Spleen (tissue), 7 donors: ENCODE data around the gene SNX11.

Experiments
- POLR2AphosphoS5 ChIP-seq, 3 donors: sonication (generic); formaldehyde crosslinking; IDR thresholded peaks; one replicate each; pipeline ENCODE4 v1.5.1; 2017; ENCODE audit warnings: antibody characterized with exemption in 3 of 3
- TF ChIP-seq, protein P1 (sequence below), 11 experiments: fragments of 200-600 bp in 7 of 11; fragments of 450-650 bp in 4 of 11; sonication (generic) in 4 of 11; IDR thresholded peaks in 8 of 11; conservative IDR thresholded peaks in 3 of 11; 1 replicate in 7 of 11; 2 replicates in 4 of 11; pipeline versions ENCODE4 v1.4.0 to v1.8.0; 2016 to 2021; ENCODE audit warnings: antibody characterized with exemption in 11 of 11, inconsistent platforms in 4 of 11, mild to moderate bottlenecking in 1 of 11
- donor health status: DM: no; HTN: no; CAD: no; lungs with moderate emphysema.
- donor health status: DM: no; HTN: no; CAD: no.
- donor health status: DM: no; HTN: no; CAD: no.

DNA sequence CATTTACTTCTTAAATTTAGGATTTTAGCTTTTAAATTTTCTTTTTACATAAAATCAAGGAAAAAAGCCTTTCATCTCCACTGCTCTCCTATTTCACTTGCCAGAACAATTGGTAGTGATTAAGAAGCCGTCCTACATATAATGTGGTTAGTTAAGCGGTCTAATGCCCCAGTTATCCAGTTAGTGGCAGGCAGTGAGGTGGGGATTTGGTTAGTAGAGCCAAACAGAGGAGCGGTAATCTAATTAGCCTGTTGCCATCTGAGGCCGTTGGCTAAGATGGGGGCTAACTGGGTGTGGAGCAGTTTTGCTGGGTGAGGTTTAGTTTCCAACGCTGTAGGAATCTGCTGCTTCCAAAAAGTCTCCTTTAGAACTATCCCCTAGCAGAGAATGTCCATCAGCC lies 22.4 kb downstream of the SNX11 start:
- TF ChIP-seq, protein P1, sequence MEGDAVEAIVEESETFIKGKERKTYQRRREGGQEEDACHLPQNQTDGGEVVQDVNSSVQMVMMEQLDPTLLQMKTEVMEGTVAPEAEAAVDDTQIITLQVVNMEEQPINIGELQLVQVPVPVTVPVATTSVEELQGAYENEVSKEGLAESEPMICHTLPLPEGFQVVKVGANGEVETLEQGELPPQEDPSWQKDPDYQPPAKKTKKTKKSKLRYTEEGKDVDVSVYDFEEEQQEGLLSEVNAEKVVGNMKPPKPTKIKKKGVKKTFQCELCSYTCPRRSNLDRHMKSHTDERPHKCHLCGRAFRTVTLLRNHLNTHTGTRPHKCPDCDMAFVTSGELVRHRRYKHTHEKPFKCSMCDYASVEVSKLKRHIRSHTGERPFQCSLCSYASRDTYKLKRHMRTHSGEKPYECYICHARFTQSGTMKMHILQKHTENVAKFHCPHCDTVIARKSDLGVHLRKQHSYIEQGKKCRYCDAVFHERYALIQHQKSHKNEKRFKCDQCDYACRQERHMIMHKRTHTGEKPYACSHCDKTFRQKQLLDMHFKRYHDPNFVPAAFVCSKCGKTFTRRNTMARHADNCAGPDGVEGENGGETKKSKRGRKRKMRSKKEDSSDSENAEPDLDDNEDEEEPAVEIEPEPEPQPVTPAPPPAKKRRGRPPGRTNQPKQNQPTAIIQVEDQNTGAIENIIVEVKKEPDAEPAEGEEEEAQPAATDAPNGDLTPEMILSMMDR (IDR thresholded peaks at IDR 0.05 in 8 of 11, conservative IDR thresholded peaks at IDR 0.05 in 3 of 11) = no peak
- no peak for TF ChIP-seq POLR2AphosphoS5 (IDR thresholded peaks at IDR 0.05)
